Skeletal muscle cell (primary cell): ENCODE measurements around the gene TBL1XR1.
"Not testable (repeated sequence)": the region's sequence is repeated elsewhere in the genome, so short reads cannot be mapped to it uniquely, and the experiment has no call there.

Experiments used
- DNase-seq: peaks from one replicate; pipeline ENCODE4 v3.0.0-alpha.2; 2010; ENCODE audit warnings: low read depth
- H3K4me3 ChIP-seq: 2 replicates; pipeline ENCODE4 v1.5.1; 2011; ENCODE audit warnings: low read depth, mild to moderate bottlenecking, control low read depth, low read length, moderate library complexity

The TBL1XR1 gene

DNA sequence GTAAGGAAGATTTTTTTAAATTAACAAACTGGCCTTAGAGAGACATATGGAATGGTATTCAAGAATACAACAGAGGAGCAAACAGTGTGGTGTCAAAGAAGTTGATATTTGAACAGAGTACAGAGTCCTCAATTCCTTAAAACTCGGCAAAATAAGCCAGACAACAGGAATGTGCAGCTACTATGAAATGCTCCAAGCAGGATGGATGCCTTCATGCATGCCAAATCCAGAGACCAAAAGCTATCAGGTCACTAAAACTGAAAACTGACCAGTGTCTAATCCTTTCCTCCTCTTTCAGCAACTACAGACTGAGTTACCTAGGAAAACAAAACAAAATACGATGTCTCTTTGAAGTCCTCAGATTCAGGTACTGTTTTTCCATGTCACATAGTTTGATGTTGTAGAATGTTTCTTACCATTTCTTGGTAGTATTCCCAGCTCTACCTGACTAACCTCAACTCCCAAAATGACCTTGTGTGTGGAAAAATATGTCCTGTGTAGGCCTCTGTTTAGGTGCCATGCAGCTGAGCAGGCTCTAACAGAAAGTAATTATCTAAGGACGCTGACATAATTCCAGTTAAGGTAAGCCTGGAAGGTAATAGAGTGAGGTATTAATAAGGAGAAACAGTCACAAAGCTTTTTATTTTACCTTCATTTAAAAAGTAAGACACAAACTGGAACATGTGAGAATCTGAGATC is 46.9 kb downstream of the TBL1XR1 start:
- DNase-seq: no peak

DNA sequence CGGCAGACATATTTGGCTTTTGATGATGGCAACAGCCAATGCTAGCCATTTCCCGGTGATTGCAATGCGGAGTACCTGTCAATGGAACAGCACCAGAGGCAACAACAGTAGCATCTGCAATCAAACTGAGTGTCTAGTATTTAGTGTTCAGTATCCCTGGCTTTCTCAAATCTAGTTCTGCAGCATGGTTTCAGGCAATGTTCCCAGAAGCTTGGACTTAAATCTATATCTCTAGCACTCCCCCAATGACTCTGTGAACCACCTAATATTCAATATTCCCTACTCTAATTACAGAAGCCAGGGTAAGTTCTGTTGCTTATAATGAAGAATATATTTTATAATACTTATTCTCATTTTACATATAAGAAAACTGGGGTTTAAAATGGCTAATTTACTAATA is 48.2 kb downstream of the TBL1XR1 start:
- no peak overlapping the region for H3K4me3 ChIP-seq
- no peak for DNase-seq

More for the DNA sequence above, 46.9 kb downstream of the TBL1XR1 start:
- no peak overlapping the region for H3K4me3 ChIP-seq

DNA sequence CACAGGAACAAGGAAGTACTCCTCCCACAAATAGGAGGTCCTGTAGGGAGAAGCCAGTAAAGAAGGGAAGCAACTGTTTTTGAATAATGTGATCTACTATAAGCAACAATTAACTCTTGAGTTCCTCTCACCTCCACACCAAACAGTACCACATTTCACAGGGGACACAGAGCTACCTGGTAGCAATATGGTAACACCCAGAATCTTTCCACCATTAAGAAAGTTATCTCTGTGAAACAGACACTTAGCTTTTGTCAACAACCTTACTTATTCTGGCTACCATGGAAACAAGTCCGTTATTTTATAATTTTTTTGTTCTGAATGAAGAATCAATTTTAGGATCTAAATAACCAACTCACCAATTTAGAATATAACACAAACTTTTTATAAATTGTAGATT is 49.5 kb downstream of the TBL1XR1 start:
- no peak for DNase-seq
- H3K4me3 ChIP-seq: no peak overlapping the region

DNA sequence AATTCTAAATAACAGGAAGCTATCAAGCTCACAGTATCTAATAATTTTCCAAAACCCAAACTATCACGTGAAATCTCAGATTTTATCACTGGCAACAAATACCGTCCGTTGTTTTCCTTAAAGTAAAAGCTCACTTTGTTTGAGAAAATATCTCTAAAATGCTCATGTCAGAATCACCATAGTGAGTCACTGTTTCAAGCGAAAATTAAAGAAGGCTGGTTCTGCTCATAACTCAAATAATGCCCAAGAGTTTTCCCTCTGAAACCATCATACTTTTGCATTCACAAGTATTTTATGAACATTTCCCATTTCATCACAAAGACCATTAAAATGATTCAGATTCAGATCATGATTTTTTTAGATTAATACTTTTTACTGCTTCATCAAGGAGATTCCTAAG is 50.6 kb downstream of the TBL1XR1 start:
- no peak for DNase-seq
- H3K4me3 ChIP-seq: no peak overlapping the region

DNA sequence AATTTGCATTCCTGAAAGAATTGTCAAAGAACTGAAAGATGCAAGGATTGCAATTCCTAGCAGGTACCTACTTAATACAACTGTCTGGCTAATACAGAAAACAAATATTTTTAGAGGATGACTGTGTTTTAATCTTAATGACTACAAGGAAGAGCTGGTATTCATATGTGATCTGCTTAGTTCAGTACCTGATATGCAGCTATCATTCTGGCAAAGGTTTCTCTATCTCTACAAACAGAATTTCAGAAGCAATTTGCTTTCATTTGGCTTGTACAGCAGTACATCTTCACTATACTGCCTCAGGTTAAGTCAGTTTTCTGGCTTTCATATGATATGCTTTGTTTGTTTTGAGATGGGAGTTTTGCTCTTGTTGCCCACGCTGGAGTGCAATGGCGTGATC is 51.3 kb downstream of the TBL1XR1 start:
- H3K4me3 ChIP-seq: no peak overlapping the region
- no peak for DNase-seq

DNA sequence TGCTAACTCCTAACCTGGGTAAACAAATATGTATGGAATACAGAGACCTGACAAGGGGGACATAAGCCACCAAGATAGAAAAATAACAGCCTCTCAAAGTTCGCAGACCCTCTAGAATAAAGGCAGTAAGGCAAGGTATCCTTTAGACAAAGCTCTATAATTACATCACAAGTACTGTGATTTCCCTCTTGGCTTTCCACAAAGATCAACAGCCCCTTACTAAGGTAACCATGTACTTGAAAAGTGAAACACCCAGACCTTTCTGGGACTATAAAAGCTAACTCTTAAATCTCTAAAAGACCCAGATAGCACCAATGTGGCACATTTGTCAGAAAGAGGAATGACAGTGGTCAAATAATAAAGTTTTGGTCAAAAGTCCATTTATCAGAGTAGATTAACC is 51.9 kb downstream of the TBL1XR1 start:
- H3K4me3 ChIP-seq: no peak overlapping the region

DNA sequence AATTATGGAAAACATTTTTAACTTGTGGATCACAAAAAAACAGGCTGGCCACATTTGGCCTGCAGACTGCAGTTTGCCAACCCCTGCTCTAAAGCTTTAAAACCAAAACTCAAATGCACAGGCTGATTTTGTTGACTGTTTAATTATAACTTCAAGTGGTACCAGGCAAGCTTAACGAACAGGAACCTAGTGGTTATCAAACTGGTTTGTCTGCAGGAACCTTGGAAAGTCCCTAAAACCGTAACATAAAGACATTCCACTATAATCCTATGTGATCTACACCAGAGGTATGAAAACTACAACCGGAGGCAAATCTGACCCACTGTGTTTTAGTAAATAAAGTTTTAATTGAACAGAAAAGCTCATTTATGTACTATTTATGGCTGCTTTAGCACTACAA is 52.4 kb downstream of the TBL1XR1 start:
- no peak for DNase-seq
- H3K4me3 ChIP-seq: no peak overlapping the region

More for the DNA sequence above, 51.9 kb downstream of the TBL1XR1 start:
- no peak for DNase-seq

DNA sequence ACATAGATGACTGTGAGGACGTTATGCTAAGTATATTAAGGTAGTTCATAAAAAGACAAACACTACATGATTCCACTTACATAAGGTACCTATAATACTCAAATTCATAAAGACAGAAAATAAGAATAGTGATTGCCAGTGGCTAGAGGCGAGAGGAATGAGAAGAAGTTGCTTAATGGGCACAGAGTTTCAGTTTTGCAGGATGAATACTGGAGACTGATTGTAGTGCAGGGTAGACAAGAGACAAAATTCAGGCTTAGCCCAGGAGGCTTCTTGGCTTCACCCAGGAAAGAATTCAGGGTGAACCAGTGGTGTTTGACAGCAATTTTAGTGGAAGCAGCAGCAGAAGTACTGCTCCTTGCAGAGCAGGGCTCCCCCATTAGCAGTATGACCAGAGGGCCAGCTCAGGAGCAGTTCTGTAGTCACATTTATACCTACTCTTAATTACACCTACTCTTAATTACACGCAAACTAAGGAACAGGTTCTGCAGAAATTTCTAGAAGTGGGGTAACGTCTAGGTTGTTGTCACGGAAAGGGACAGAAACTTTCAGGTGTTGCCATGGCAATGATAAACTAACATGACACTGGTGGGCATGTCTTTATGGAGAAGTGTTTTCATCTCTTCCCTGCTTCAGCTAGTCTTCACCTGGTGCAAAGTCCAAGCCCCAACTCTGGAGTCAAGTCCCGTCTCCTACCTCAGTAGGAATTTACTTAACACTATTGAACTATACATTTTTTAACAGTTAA is 55.2 kb downstream of the TBL1XR1 start:
- DNase-seq: no peak
- H3K4me3 ChIP-seq: no peak overlapping the region

DNA sequence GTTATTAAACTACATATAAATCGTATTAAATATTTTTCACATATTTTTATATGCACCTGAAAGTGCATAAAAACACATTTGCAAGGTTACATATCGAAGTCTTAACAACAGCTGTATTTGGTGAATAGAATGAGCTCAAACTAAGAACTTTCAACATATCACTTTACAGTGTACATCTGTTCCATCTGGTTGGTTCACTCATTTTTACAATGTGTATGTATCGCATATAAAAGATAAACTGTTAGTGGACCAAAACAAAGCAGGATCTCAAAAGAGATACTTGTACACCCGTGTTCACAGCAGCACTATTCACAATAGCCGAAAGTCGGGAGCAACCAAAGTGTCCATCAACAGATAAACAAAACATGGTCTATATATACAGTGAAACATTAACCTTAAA is 55.8 kb downstream of the TBL1XR1 start:
- no peak overlapping the region for H3K4me3 ChIP-seq
- no peak for DNase-seq

DNA sequence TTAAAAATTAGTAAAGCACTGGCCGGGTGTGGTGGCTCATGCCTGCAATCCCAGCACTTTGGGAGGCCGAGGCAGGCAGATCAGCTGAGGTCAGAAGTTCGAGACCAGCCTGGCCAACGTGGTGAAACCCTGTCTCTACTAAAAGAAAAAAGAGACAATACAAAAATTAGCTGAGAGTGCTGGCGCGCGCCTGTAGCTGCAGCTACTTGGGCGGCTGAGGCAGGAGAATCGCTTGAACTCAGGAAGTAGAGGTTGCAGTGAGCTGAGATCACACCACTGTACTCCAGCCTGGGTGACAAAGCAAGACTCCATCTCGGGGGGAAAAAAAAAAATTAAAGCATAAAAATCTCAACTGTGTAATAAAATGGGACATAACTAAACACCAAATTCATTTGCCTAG is 58.1 kb downstream of the TBL1XR1 start:
- DNase-seq, H3K4me3 ChIP-seq: not testable (repeated sequence)

DNA sequence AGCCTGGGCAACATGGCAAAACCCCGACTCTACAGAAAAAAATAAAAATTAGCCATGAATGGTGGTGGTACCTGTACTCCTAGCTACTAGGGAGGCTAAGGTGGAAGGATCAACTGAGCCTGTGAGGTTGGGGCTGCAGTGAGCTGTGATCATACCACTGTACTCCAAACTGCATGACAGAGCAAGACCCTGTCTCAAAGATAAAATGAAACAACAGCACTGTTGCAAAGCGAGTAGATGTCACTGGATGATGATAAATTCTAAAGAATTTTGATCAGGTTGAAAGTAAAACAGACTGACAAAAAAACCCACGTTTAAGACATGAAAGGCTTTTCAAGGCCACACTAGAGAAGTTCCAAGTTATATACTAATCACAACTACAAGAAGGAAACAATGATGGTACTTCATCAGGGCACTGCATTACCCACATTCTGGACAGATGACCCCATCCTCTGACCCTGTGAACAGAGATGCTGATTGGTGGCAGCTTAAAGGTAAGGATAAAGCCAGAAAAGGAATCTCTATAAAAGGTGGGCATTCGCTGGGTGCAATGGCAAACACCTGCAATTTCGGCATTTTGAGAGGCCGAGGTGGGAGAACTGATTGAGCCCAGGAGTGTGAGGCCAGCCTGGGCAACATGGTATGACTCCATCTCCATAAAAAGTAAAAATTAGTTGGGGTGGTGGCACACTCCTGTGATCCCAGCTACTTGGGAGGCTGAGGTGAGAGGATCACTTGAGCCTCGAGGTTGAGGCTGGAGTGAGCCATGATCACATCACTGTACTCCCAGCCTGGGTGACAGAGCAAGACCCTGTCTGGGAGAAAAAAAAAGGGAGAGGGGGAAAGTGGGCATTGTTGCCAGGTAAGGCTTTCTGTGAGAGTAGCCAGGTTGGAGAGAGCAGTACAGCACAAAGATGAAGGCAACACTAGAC is 59.2 kb downstream of the TBL1XR1 start:
- no peak overlapping the region for H3K4me3 ChIP-seq
- no peak for DNase-seq

DNA sequence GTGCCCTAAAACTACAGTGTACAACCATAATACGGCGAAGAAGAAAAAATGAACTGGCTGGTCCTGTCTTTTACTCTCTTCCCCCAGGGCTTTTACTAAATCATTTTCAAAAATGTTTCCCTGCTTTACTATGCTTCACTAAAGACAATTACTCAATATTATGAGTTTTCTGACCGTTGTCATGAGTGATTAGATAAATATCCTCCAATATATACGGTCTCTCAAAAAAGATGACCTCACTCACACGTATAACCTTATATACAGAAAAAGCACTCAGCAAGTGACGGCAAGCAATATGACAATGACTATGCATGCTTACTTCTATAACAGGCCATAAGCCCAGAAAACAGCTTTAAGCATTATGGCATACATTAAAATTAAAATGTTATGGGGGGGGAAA is 60.5 kb downstream of the TBL1XR1 start:
- no peak overlapping the region for H3K4me3 ChIP-seq
- no peak for DNase-seq

DNA sequence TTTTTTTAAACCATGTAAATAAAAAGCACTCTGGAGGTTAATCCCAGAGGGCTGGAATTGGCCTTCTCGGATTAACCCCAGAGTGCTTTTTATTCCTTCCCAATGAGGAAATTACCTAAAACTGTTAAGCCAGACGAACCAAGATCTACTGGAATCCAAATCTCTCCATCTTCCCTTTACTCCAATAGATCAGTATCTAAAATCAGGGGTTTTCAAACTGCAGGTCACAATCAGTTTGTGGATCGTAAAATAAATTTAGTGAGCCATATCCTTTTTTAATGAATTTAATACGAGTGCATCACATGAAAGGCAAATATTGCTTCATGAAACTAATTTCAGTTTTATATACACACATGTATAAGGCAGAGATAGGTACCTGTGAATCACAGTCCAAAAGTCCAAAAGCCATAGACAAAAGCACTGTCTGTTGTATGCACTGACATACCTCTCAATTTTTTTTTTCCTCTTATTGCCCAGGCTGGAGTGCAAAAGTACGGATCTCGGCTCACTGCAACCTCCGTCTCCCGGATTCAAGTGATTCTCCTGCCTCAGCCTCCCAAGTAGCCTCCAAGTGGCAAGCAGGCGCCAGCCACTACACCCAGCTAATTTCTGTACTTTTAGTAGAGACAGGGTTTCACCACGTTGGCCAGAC is 61.3 kb downstream of the TBL1XR1 start:
- no peak overlapping the region for H3K4me3 ChIP-seq
- DNase-seq: no peak

DNA sequence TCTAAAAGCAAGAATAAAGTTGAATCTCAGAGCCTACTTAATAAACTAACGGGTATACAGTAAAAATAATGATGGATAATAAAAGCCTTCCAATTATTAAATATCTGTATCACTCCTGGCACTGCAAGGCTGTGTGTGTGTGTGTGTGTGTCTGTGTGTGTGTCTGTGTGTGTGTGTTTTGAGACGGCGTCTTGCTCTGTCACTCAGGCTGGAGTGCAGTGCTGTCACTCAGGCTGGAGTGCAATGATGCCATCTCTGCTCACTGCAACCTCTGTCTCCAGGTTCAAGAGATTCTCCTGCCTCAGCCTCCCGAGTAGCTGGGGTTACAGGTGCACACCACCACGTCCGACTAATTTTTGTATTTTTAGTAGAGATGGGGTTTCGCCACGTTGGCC is 62.5 kb downstream of the TBL1XR1 start:
- DNase-seq: no peak
- H3K4me3 ChIP-seq: no peak overlapping the region

DNA sequence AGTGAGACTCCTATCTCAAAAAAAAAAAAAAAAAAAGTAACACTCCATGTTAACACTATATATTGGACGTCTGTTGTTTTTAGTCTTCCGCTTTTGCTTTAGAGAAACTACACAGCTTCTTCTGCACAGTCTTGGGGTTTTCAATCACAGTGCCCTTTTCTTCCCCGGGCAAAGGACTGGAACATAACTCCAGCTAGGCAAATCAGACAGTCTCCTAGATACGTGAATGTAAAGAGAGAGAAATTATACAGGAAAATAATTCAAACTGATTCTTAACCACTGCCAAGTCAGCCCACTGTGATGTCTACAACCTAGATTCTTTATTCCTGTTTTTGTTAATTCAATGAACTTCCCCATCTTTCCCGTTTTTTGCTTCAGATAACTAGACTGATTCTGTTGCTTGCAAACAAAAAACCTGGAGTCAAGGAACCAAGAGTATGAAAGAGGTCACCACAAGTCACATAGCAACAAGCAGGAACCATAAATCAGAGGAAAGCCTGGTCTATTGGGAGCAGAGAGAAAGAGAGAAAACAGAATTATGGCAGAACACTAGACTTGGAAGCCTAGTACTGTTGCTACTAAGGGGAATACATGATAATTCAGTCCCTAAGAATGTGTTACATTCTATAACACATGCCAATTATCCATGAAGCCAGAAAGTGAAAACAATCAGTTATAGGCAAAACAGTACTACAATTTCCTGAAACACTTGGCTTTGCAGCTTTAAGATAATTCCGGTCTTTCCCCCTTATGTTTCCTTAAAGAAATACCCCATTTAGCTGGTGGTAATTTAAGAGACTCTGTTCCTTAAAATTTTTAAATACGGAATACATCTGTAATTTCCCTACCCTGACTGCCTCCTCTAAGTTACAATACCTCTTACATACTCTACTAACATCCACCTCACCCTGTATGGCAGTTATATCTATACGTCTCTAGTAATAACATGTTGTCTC is 63.1 kb downstream of the TBL1XR1 start:
- H3K4me3 ChIP-seq: no peak overlapping the region
- peak; percentile 21 for DNase-seq

DNA sequence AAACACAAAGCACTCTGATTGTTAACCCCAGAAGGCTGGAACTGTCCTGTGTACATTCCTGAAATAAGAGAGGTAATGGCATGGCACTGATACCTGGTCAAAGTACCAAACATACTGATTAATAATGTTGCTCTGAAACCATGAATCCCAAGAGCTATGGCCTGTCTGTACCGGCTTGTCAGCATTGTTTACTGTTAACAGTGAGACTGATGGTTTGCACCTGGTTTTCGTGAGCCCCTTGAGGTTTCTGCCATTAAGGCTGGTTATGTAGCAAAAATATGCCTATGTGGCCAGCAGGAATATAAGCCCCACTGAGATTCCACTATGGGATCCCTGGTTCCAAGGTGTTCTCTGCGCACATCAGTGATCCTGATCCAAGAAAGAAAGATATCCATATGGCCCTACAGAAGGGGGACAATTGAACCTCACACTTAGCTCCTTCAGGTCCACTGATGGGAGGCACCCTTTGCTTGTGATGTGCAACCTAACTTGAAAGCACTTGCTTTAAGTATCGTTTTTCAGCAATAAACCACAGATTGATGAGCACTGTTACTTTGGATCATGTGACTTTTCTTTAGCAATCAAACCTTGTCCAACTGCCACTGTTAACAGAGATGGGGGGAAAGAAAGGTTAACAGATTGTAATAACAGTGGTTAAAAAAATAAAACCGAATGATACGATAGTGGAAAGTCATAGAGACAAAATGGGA is 65.2 kb downstream of the TBL1XR1 start:
- no peak for DNase-seq
- no peak overlapping the region for H3K4me3 ChIP-seq

DNA sequence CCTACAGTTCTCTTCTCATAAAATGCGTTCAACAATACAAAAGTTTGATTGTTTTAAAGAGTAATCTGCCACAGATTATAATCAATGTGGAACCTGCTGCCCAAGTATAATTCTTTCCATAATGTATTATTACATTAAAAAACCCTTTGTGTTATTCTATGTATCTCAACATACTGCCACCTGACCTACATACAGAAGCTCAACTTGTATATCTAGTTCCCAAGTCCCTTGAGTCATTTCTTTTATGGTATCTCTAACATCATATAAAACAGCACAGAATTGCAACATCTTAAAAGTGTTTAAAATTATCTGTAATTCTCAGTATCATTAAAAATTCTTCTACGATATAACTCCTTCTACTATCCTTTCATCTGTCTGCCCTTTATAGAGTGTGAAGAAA is 70.3 kb downstream of the TBL1XR1 start:
- DNase-seq: no peak
- no peak overlapping the region for H3K4me3 ChIP-seq
